K562 treated with DMSO at 1 percent for 4 hours (cell line): ENCODE results near the gene GPR89A. TPM values are rescaled to one million over a fixed set of nuclear protein-coding genes. Genes with fewer than 3 reads are reported as not detected.

Source experiments
- total RNA-seq: library from RNA; unstranded; fragments of 300-600 nt; gene quantifications from 2 replicates; pipeline ENCODE4 v1.2.3, GENCODE V29; 2022; ENCODE audit not compliant: insufficient read depth

GPR89A gene
- total RNA-seq = 14.1 and 17.3 TPM in 2 replicates

DNA sequence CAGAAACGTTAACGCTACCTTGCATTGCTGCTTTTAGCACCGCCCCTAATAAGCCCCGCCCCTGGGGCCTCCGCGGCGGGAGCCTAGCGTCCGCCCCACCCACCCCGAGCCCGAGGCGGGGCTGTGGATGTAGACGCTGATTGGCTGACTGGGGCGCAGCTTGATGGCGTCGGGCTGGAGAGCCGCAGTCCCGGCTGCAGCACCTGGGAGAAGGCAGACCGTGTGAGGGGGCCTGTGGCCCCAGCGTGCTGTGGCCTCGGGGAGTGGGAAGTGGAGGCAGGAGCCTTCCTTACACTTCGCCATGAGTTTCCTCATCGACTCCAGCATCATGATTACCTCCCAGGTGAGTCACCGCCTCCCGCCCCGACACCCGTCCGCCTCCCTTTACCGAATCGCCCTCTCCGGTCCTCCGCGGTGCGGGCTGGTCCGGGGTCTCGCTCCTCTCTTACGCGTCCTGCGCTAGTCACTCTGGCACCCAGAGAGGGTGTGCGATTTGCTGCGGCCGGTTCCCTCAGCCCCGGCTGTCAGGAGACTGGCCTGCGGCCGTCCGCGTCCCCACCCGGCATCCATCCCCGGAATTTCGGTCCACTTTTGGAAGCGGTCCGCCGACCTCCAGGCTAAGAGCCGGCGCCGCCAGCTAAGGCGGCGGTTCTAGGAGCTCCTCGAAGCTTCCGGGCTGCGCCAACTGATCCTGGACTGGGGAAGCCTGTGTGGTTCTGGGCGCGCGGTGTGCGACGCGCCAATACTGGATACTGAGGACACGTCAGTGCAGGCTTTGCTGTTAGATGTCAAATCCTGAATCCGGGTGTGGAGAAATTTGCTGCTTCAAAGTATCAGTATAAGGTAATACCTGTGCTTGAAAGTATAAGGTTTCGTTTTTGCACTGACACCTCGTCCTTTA, at the start of gene GPR89A:
Gene GPR89A, plus strand, starts transcription at position 156 of the 901 bp plus-strand sequence. Its CDS starts 146 bp downstream, at position 302.

DNA sequence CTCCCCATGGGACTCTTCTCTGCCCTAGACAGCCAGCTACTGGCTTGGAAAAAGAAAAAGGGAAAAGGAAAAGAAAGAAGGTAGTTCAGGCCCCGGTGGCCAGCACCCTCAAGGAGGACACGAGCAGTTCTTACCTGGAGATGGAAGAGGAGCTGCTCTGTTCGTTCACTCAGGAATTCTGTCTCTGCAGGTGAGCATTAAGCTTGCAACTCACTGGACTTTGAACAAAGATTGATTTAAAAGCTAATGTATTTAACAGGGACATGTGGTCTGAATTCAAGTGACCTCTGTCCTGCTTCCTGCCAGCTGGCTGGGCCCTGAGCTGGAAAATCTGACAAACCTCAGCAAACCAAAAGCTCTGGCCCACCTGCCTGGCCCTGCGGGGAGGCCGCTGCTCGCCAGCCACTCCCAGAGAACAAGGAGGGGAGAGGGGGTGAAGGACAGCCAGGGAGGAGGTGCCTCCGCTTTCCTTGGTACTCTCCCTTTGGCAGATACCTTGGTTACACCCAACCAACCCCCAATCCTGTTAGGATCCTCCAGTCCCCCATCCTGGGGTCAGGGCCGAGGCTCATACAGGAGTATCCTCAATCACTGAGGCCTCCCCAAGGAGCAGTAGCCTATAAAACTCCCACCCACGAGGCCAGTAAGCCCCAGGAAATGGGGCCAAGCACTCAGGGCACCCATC, 99.5 kb downstream of the GPR89A start, which contains the start of gene PDZK1:
Gene PDZK1, minus strand, starts transcription at position 186 of the 685 bp plus-strand sequence. CDS start 19,347 bp downstream, outside the sequence.

DNA sequence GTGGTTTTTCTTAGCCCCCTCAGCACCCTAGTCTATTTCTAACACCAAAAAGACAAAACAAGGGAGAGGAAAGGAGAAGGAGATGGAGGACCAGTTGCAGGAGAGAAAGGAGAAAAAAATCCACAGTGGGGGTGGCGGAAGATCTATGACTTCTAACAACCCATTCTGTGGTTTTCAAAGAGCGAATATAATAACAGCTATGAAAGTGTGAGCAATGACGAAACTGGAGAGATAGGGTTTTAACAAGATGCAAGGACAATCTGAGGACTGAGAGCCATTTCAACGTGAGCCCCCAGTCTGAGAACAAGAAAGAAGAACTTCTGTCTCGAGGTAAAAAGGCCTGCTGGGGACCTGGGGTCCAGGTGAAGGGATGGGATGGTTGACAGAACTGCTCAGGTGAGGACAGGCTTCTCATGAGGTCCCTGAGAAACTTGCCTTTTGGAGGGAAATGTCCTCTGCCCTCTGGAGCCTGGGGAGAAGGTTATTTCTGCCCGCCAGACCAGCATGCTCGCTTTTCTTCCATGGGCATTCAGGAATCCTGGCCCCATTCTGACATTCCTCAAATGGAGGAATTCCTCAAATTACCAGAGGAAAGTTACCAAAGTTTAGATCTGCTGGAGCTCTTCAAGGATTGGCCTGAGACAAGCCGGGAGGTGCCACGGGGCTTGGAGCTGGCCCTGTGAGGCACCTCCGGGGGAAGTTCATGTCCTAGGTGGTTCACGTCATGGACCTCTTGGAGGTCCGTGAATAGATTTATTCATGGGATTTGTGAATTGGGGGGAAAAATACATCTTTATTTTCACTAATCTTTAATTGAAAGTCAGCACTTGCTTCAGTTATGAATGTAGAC, 111.7 kb downstream of the GPR89A start, which contains the start of gene CD160:
Gene CD160, plus strand, starts transcription at position 270 of the 850 bp plus-strand sequence. CDS start 8,829 bp downstream, outside the sequence.

Other genes with a start within 250 kb of the GPR89A start
- 2.3 and 3.2 TPM in 2 replicates for gene NBPF20, start 182.4 kb upstream of the GPR89A start, total RNA-seq
- gene PDZK1, start 99.4 kb downstream of the GPR89A start, total RNA-seq = not detected in 2 replicates
- gene CD160, start 111.5 kb downstream of the GPR89A start, total RNA-seq = 0.22 TPM in 1 of 2 replicates, not detected in the other
- gene RNF115, start 216.1 kb downstream of the GPR89A start, total RNA-seq = 5.4 and 5.7 TPM in 2 replicates
- 43.7 and 46.2 TPM in 2 replicates for gene POLR3C, start 216.2 kb downstream of the GPR89A start, total RNA-seq
- 4.9 and 10.6 TPM in 2 replicates for gene NUDT17, start 237.6 kb downstream of the GPR89A start, total RNA-seq